SH-SY5Y (cell line): Measurements from ENCODE around the gene MAPKAPK3.

ENCODE experiments used
- GATA2 ChIP-seq: IDR thresholded peaks from 2 replicates; pipeline ENCODE4 v1.6.1; 2011; ENCODE audit warnings: mild to moderate bottlenecking, low read depth, low read length
- GATA3 ChIP-seq: IDR thresholded peaks from 2 replicates; pipeline ENCODE4 v1.6.1; 2011; ENCODE audit warnings: low read depth, mild to moderate bottlenecking, low read length, moderate library complexity

- TF ChIP-seq GATA3 (no peak), GATA2 (no peak)
Measured at GRCh38 chr3:50609071-50609762, 7.7 kb upstream of the MAPKAPK3 start.
